Endometrium (tissue), 2 donors: ENCODE results near the gene SPON2.
"Not testable (repeated sequence)": the region's sequence is repeated elsewhere in the genome, so short reads cannot be mapped to it uniquely, and the experiment has no call there.

Experiments used
- FAIRE-seq: peaks from 2 replicates; lab custom pipeline; 2012; peaks lifted over from hg19 to GRCh38; lab: Jason Lieb, UNC
- donor health status: control.
- donor health status: control.

Gene SPON2

DNA sequence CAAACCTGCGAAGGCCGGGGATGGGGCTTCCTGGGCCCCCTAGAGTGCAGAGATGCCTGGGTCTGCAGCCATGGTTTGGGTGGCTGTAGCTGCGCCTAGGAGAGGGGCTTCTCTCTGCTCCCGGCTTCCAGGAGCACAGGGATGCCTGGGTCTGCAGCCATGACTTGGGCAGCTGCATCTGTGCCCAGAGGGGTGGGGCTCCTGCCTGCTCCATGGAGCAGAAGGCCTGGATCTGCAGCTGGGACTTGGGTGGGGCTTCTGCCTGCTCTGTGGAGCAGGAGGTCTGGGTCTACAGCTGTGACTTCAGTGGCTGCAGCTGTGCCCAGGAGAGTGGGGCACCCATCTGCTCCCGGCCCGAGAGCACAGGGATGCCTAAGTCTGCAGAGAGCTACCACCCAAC is 20.8 kb downstream of the SPON2 start:
- no peak for FAIRE-seq

DNA sequence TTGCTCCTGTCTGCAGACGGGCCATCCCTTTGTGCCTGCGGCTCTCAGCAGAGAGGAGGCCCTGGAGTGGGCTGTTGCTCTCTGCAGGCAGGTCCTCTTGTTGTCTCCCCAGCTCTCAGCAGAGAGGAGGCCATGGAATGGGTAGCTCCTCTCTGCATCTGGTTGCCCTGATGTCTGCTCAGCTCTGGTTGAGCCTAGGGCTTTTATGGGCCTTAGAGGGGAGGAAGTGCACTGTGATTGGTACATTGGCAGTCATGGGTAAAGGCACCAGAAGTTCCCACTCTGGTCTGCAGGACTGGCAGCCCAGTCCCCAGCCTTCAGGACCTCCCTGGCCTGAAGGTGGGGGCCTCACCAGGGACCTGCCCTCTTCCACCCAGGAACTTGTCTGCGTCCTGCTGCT is 21.5 kb downstream of the SPON2 start:
- no peak for FAIRE-seq

DNA sequence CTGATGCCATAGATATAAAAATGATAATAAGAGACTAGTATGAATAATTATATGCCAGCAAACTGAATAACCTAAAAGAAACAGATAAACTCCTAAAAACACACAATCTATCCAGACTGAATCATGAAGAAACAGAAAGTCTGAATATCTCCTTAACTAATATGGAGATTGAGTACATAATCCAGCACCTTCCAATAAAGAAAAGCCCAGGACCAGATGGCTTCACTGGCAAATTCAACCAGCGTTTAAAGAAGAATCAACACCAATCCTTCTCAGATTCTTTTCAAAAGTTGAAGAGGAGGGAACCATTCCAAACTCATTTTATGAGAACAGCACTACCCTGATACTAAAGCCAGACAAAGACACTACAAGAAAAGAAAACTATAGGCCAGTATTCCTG is 32.5 kb downstream of the SPON2 start:
- no peak for FAIRE-seq

DNA sequence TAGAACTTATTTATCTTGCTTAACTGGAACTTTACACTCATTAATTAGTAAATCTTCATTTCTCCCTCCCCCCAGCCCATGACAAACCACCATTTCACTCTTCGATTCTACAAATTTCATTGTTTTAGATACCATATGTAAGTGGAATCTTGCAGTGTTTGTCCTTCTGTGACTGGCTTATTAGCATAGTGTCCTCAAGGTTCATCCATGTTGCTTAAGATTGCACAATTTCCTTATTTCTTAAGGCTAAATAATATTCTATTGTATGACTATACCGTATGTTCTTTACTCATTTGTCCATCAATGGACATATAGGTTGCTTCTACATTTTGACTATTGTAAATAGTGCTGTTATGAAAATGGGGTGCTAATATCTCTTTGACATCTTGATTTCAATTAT is 34.5 kb downstream of the SPON2 start:
- FAIRE-seq: no peak

DNA sequence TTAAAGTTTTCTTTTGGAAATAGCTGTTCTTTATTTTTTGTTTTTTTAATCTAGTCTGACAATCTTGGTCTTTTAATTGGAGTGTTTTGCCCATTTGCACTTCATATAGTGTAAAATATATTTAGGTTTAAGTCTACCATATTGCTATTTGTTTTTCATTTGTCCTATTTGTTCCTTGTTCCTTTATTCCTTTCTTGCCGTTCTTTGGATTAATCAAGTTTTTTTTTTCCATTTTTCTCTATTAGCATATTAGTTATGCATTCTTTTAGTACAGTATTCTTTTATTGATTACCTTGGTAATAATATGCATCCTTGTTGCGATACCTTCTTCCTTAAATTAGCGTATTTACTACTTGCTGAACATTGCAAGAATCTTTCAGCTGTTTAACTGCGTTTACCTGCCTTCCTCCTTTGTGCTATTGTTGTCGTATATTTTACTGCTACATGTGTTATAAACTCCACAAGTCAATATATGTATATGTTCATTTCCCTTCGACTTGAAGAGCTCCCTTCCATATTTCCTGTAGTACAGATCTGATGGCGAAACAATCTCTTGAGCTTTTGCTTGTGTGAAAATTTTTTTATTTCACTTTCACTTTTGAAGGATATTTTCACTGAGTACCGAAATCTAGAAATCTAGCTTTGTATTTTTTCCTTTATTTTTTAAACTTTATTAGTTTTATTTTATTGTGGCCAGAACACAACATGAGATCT is 35.2 kb downstream of the SPON2 start:
- FAIRE-seq: peak; percentile 67

DNA sequence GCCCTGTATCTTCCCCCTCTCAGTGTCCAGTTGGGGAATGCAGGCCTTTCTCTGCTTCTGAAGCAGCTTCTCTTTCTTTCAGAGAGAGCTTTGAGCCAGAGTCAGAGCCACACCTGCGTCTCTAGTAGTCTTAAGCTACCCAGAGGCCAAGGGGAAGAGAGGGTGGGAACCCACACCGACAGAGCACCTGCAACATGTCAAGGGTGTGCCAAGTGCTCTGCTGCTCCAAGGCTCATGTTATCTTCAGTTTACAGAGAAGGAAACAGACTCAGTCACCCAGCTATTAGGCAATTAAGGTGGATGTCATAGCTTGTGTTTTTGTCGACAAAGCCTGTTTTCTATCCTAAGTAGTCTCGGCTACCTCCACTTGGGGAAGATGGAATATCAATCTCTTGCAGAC is 36.3 kb downstream of the SPON2 start:
- no peak for FAIRE-seq

DNA sequence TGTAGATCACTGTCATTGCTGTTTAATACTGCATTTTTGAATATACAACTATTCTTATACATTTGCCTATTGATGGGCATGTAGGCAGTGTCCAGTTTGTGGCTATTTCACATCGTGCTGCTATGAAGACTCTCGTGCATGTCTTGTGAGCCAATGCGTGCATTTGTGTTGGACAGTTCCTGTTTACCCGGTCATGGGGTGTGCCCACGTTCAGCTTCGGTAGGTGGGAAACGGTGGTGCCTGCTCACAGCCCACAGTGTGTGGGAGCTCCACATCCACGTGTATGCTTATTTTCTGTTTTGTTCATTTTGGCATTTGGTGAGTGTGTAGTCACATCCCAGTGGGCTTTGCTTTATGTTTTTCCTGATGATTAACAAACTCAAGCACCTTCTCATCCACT is 39.4 kb downstream of the SPON2 start:
- FAIRE-seq: no peak

DNA sequence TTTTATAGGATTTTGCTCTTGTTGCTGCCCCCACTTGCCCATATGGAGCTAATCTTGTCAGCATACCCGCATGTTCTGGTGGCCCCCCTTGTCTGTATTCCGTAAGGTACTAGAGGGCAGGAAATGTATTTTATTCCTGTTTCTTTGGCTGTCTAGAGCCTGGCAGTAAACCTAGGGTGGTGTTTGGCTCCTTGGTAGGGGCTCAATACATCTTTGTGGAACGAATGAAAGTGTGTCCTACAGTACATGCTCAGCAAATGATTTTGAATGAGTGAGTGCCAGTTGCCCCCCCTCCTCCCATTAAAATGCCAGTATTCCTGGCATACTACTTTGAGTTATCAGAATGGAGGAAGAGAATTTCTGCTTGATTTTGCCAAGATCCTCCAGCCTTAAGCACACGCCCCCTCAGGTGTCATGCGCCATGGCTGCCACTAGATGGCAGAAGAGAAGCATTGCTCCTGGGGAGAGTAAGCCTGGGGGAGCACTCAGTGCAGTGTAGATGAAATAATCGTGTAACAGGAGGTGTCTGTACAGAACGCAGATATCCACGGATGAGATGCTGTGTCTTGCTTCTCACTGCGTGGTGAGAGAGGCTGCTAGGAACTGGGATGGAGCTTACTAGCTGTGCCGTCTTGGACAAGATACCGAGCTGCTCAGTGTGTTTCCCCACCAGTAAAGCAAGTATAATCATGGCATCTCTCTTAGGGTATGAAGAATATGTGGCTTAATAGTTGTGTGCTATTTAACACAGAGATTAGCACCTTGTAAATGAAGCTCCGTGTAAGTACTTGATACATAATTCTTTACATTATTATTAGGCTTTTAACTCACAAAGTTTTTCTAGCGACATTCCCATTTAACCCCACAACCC is 41.8 kb downstream of the SPON2 start:
- FAIRE-seq: peak; percentile 21

DNA sequence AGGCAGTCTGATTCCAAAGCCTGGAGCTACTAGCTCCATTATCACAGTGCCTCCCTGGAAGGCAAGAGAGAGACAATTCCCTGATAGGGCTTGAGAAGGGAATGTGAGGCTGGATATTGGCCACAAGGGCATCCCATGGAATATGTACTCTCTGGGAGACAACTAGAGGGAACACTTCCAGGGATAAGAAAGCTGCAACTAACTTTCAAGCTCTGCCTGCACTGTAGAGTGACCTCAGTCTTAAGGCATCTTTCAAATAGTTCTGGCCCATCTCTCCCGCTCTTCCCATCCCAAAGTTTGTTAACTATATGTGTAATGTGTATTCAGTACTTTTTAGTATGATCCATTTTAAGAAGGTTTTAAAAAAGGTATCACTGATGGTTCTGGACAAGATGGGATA is 45.9 kb downstream of the SPON2 start:
- no peak for FAIRE-seq

DNA sequence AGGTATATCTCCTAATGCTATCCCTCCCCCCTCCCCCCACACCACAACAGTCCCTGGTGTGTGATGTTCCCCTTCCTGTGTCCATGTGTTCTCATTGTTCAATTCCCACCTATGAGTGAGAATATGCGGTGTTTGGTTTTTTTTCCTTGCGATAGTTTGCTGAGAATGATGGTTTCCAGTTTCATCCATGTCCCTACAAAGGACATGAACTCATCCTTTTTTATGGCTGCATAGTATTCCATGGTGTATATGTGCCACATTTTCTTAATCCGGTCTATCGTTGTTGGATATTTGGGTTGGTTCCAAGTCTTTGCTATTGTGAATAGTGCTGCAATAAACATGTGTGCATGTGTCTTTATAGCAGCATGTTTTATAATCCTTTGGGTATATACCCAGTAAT is 46.9 kb downstream of the SPON2 start:
- FAIRE-seq: not testable (repeated sequence)

DNA sequence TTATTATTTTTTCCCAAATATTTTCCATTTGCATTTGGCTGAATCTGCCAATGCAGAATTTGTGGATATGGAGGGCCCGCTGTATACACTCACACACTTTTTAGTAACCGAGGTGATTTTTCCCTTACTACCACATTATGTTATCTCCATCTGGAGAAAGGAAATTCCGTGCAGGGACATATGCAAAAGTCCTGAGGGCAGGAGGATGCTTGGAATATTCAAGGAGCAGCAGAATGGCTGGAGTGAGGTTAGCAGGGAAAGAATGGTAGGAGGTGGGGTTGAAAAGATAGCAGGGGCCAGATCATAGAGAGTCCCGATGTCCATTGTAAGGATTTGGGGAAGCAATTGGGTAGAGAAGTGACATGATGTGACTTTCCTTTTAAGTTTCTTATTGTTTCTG is 47.6 kb downstream of the SPON2 start:
- no peak for FAIRE-seq

DNA sequence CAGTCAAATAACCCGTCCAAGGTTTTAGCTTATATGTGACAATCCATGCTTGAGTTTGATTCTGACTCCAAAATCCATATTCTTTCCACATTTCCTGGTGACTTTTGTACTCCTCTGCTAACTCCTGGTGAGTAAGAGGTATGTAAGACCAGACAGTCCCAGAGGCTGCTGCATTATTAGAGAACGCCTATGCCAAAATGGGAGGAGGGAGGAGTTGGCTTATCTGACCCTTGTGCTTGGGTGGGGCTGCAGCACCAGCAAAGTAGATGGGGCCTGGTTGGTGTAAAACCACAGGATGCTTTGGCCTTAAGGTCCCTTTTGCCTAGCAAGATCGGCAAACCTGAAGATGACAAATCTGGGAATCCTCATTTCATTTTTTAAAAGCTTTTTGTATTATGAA is 49.9 kb downstream of the SPON2 start:
- FAIRE-seq: no peak
